ENCODE measurements around the gene LARGE1. TPM values are rescaled to one million over a fixed set of nuclear protein-coding genes. Genes with fewer than 3 reads are reported as not detected.

LARGE1 gene
- total RNA-seq, 1 donor from 2014 or later = 29.5 TPM

DNA sequence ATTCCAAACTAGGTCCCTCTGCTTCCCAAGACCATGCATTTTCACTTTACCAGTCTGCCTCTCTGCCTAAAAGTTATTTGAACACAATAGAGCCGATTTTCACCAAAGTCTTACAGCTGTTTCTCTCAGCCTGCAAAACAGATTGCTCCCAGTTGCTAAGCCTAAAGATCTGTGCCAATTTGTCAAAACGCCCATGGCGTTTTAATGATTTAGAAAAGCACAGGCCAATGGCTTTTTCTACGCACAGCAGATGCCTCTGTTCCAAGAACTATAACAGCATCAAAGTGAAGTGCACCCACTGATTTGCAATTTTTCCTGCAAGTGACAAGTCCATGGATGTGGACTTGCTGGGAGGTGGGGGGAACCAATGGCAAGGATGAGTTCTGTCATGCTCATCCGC, 688.2 kb downstream of the LARGE1 start:
- peaks cover 6% of the 10 kb centered on the region for H3K9me3 ChIP-seq
- H3K4me3 ChIP-seq = no peak overlapping the region
- no peaks in the 10 kb centered on the region for H3K36me3 ChIP-seq
- H3K4me1 ChIP-seq = no peaks in the 10 kb centered on the region
- no peak for DNase-seq (ENCODE audit: extremely low spot score in 2 of 2)
- H3K27me3 ChIP-seq = no peaks in the 10 kb centered on the region
- H3K27ac ChIP-seq = no peak overlapping the region
- intact Hi-C loops (cut with DNase I) = no loop called here
- TF ChIP-seq, protein P1, sequence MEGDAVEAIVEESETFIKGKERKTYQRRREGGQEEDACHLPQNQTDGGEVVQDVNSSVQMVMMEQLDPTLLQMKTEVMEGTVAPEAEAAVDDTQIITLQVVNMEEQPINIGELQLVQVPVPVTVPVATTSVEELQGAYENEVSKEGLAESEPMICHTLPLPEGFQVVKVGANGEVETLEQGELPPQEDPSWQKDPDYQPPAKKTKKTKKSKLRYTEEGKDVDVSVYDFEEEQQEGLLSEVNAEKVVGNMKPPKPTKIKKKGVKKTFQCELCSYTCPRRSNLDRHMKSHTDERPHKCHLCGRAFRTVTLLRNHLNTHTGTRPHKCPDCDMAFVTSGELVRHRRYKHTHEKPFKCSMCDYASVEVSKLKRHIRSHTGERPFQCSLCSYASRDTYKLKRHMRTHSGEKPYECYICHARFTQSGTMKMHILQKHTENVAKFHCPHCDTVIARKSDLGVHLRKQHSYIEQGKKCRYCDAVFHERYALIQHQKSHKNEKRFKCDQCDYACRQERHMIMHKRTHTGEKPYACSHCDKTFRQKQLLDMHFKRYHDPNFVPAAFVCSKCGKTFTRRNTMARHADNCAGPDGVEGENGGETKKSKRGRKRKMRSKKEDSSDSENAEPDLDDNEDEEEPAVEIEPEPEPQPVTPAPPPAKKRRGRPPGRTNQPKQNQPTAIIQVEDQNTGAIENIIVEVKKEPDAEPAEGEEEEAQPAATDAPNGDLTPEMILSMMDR (IDR thresholded peaks at IDR 0.05) = no peak
- no peak for TF ChIP-seq POLR2AphosphoS5 (IDR thresholded peaks at IDR 0.05; ENCODE audit: insufficient read depth in 1 of 2, low read depth in 1 of 2)

DNA sequence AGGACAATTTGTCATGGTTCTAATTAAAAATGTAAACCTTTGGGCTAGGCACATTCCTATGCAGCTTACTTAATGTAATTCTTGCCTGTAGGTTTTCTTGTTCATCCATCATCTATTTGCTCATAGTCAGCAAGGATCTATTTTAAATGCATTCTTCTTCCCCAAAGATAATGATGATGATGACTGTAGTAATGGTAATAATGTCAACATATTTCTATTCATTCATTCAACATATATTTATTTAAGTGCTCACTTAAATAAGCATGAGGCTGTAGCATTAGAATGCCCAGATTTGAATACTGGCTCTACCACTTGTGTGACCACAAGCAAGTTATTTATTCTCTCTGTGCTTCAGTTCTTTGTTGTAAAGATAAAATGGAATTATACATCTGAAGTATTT, 692.5 kb downstream of the LARGE1 start:
- no peaks in the 10 kb centered on the region for H3K4me1 ChIP-seq
- peaks cover 6% of the 10 kb centered on the region for H3K9me3 ChIP-seq
- no peaks in the 10 kb centered on the region for H3K36me3 ChIP-seq
- TF ChIP-seq POLR2AphosphoS5 (IDR thresholded peaks at IDR 0.05; ENCODE audit: insufficient read depth in 1 of 2, low read depth in 1 of 2) (no peak), POLR2A (IDR thresholded peaks at IDR 0.05) (no peak)
- TF ChIP-seq, protein P1 (IDR thresholded peaks at IDR 0.05) = no peak
- no peak overlapping the region for H3K27ac ChIP-seq
- H3K4me3 ChIP-seq = no peak overlapping the region
- no peak for DNase-seq (ENCODE audit: extremely low spot score in 2 of 2)
- H3K27me3 ChIP-seq = no peaks in the 10 kb centered on the region
- intact Hi-C loops (cut with DNase I) = no loop called here

- H3K9me3 ChIP-seq = peaks cover 6% of the 10 kb centered on the region
- H3K36me3 ChIP-seq = no peaks in the 10 kb centered on the region
- no peak for DNase-seq (ENCODE audit: extremely low spot score in 2 of 2)
- H3K27me3 ChIP-seq = no peaks in the 10 kb centered on the region
- H3K4me1 ChIP-seq = no peaks in the 10 kb centered on the region
- no peak for TF ChIP-seq POLR2A (IDR thresholded peaks at IDR 0.05)
- TF ChIP-seq, protein P1 (IDR thresholded peaks at IDR 0.05) = no peak
- no peak for TF ChIP-seq POLR2AphosphoS5 (IDR thresholded peaks at IDR 0.05; ENCODE audit: insufficient read depth in 1 of 2, low read depth in 1 of 2)
- H3K4me3 ChIP-seq = no peak overlapping the region
- H3K27ac ChIP-seq = no peak overlapping the region
- intact Hi-C loops (cut with DNase I) = no loop called here
Observed at GRCh38 chr22:33224841-33225240, 695.4 kb downstream of the LARGE1 start.

Small RNA genes lying within 50 kb of the gene (microRNA-seq; reads per million reads assigned to microRNA genes)
- gene MIR4764 (ENCODE audit: borderline number of aligned reads, borderline replicate concordance) = not detected

Small RNA genes lying within 50 kb of the gene (small RNA-seq; reads per million reads assigned to genes)
- gene MIR4764 (not detected), gene SNORA50B (not detected)
